SK-N-SH (cell line): ENCODE measurements around the gene B3GNT7. TPM values are rescaled to one million over a fixed set of nuclear protein-coding genes. Genes with fewer than 3 reads are reported as not detected.

Experiments
- CTCF ChIA-PET: fragments of 300-600, 350-600 bp; formaldehyde crosslinking; extraction: SDS; loops from one replicate; lab custom pipeline; 2021; lab: Yijun Ruan, JAX
- POLR2A ChIA-PET: fragments of 350-600 bp; sonication (Branson Sonifier 250); formaldehyde crosslinking; extraction: SDS; loops from one replicate; lab custom pipeline; 2020; ENCODE audit warnings: antibody characterized with exemption, inconsistent platforms; lab: Yijun Ruan, JAX
- DNase-seq: peaks from one replicate; pipeline ENCODE4 v3.0.0; 2012
- H2AFZ ChIP-seq: fragments of 200-600 bp; sonication (generic); 2 replicates; pipeline ENCODE4 v1.8.1; 2016; ENCODE audit warnings: antibody characterized with exemption, mild to moderate bottlenecking, low read depth
- H3F3A ChIP-seq: fragments of 200-600 bp; sonication (generic); replicated peaks from 2 replicates; pipeline ENCODE3; 2016; ENCODE audit warnings: antibody characterized with exemption, mild to moderate bottlenecking; ENCODE audit not compliant: insufficient read depth
- H3K27ac ChIP-seq, 2 experiments: fragments of 200-500 bp in 1 of 2; fragments of 200-600 bp in 1 of 2; sonication (Bioruptor generic) in 1 of 2; sonication (generic), shearing (Covaris generic) in 1 of 2; 2 replicates each; pipeline versions ENCODE4 v1.5.1 to v1.6.1; 2014 to 2016; ENCODE audit warnings: low read depth in 2 of 2, inconsistent platforms in 1 of 2, low read length in 1 of 2, mild to moderate bottlenecking in 1 of 2, mixed read lengths in 1 of 2
- H3K27me3 ChIP-seq: fragments of 200-600 bp; sonication (generic), shearing (Covaris generic); 2 replicates; pipeline ENCODE4 v1.6.1; 2016; ENCODE audit warnings: mixed run types; ENCODE audit not compliant: insufficient read depth
- H3K36me3 ChIP-seq, 2 experiments: fragments of 200-500 bp in 1 of 2; fragments of 200-600 bp in 1 of 2; sonication (Bioruptor generic) in 1 of 2; sonication (generic) in 1 of 2; replicated peaks in 1 of 2; 2 replicates each; pipeline versions ENCODE3 to v1.5.1; 2014 to 2016; ENCODE audit warnings: low read length in 1 of 2, mild to moderate bottlenecking in 1 of 2; ENCODE audit not compliant: insufficient read depth in 2 of 2, control insufficient read depth in 1 of 2
- H3K4me1 ChIP-seq, 2 experiments: fragments of 200-500 bp in 1 of 2; fragments of 200-600 bp in 1 of 2; sonication (Bioruptor generic) in 1 of 2; sonication (generic), shearing (Covaris generic) in 1 of 2; 2 replicates each; pipeline versions ENCODE4 v1.5.1 to v1.6.1; 2014 to 2016; ENCODE audit warnings: low read depth in 1 of 2, low read length in 1 of 2, mixed run types in 1 of 2; ENCODE audit not compliant: insufficient read depth in 2 of 2, control insufficient read depth in 1 of 2
- H3K4me2 ChIP-seq: fragments of 200-600 bp; sonication (generic), shearing (Covaris generic); 2 replicates; pipeline ENCODE4 v1.6.1; 2017; ENCODE audit warnings: mixed run types
- H3K4me3 ChIP-seq, 2 experiments: fragments of 200-500 bp in 1 of 2; fragments of 200-600 bp in 1 of 2; sonication (Bioruptor generic) in 1 of 2; sonication (generic), shearing (Covaris generic) in 1 of 2; 2 replicates each; pipeline versions ENCODE4 v1.5.1 to v1.8.1; 2014 to 2016; ENCODE audit warnings: low read depth in 2 of 2, inconsistent platforms in 1 of 2, low read length in 1 of 2, mild to moderate bottlenecking in 1 of 2, mixed read lengths in 1 of 2, moderate library complexity in 1 of 2
- H3K79me2 ChIP-seq: fragments of 200-600 bp; sonication (generic); 2 replicates; pipeline ENCODE4 v1.8.1; 2017; ENCODE audit warnings: mild to moderate bottlenecking; ENCODE audit not compliant: insufficient read depth
- H3K9ac ChIP-seq: fragments of 200-600 bp; sonication (generic); 2 replicates; pipeline ENCODE4 v1.6.1; 2017; ENCODE audit warnings: mixed run types
- H3K9me2 ChIP-seq: fragments of 200-600 bp; sonication (generic); 2 replicates; pipeline ENCODE4 v1.6.1; 2017; ENCODE audit warnings: mixed run types
- H3K9me3 ChIP-seq: fragments of 200-600 bp; sonication (generic); 2 replicates; pipeline ENCODE4 v1.6.1; 2017; ENCODE audit warnings: mixed run types, mild to moderate bottlenecking, moderate library complexity
- H4K20me1 ChIP-seq: fragments of 200-600 bp; sonication (generic); 2 replicates; pipeline ENCODE4 v1.6.1; 2017; ENCODE audit warnings: mild to moderate bottlenecking, mixed run types; ENCODE audit not compliant: insufficient read depth
- CHD2 ChIP-seq: fragments of 150-350 bp; IDR thresholded peaks from 2 replicates; pipeline ENCODE4 v1.6.1; 2018; ENCODE audit warnings: low read length; ENCODE audit not compliant: partially characterized antibody
- ELF1 ChIP-seq: IDR thresholded peaks from 2 replicates; pipeline ENCODE4 v1.4.0; 2012
- EP300 ChIP-seq, 2 experiments: IDR thresholded peaks; 2 replicates each; pipeline versions ENCODE4 v1.4.0 to v1.6.1; 2012; ENCODE audit warnings: borderline replicate concordance in 1 of 2, low read depth in 1 of 2, low read length in 1 of 2
- EZH2phosphoT487 ChIP-seq: fragments of 200-600 bp; sonication (generic); IDR thresholded peaks from 2 replicates; pipeline ENCODE4 v1.6.1; 2017; ENCODE audit warnings: low read depth, mixed run types, mild to moderate bottlenecking, antibody characterized with exemption, moderate library complexity, borderline replicate concordance
- FOSL2 ChIP-seq: IDR thresholded peaks from 2 replicates; pipeline ENCODE4 v1.4.0; 2012; ENCODE audit warnings: low read depth, mild to moderate bottlenecking, moderate library complexity, borderline replicate concordance
- IRF3 ChIP-seq: fragments of 150-350 bp; IDR thresholded peaks from 2 replicates; pipeline ENCODE4 v1.6.1; 2016; ENCODE audit warnings: mild to moderate bottlenecking, low read depth, low read length
- JUND ChIP-seq: IDR thresholded peaks from 2 replicates; pipeline ENCODE4 v1.4.0; 2012
- MXI1 ChIP-seq: IDR thresholded peaks from 2 replicates; pipeline ENCODE4 v1.6.1; 2012; ENCODE audit warnings: mild to moderate bottlenecking, low read depth, low read length, improper control_type of control experiment
- NFIC ChIP-seq: IDR thresholded peaks from 2 replicates; pipeline ENCODE4 v1.4.0; 2012; ENCODE audit warnings: borderline replicate concordance
- NRF1 ChIP-seq: IDR thresholded peaks from 2 replicates; pipeline ENCODE4 v1.6.1; 2012; ENCODE audit warnings: low read depth, mild to moderate bottlenecking, low read length
- POLR2AphosphoS5 ChIP-seq: IDR thresholded peaks from 2 replicates; pipeline ENCODE4 v1.6.1; 2012; ENCODE audit warnings: low read depth, low read length
- RFX5 ChIP-seq: IDR thresholded peaks from 2 replicates; pipeline ENCODE4 v1.6.1; 2012; ENCODE audit warnings: mild to moderate bottlenecking, improper control_type of control experiment, low read length
- RXRA ChIP-seq: IDR thresholded peaks from 2 replicates; pipeline ENCODE4 v1.4.0; 2012; ENCODE audit warnings: low read depth, mild to moderate bottlenecking, borderline replicate concordance
- SIN3A ChIP-seq: IDR thresholded peaks from 2 replicates; pipeline ENCODE4 v1.6.1; 2012; ENCODE audit warnings: low read depth, mild to moderate bottlenecking, low read length, moderate library complexity, borderline replicate concordance
- TAF1 ChIP-seq: IDR thresholded peaks from 2 replicates; pipeline ENCODE4 v1.6.1; 2012; ENCODE audit warnings: low read depth, mild to moderate bottlenecking, low read length, moderate library complexity, borderline replicate concordance
- TEAD4 ChIP-seq: IDR thresholded peaks from 2 replicates; pipeline ENCODE4 v1.4.0; 2012; ENCODE audit warnings: mild to moderate bottlenecking, borderline replicate concordance; ENCODE audit not compliant: insufficient read depth
- USF2 ChIP-seq: fragments of 150-350 bp; IDR thresholded peaks from 2 replicates; pipeline ENCODE4 v1.6.1; 2017; ENCODE audit warnings: antibody characterized with exemption, low read length, low read depth, borderline replicate concordance
- WGBS: methylation state at CpG from one replicate; pipeline ENCODE4 v1.1.6; 2017; ENCODE audit warnings: low lambda C conversion rate; 5-methylcytosine and 5-hydroxymethylcytosine counted together
- polyA plus RNA-seq, 3 experiments: library from polyadenylated mRNA; depleted of rRNA; stranded (reverse); fragments of >200 nt; gene quantifications; 2 replicates each; pipeline ENCODE4 v1.2.3, GENCODE V29; 2012
- TF ChIP-seq, protein P1 (sequence below): IDR thresholded peaks from 2 replicates; pipeline ENCODE4 v1.4.0; 2012; ENCODE audit warnings: low read depth
- TF ChIP-seq, protein P2 (sequence below): IDR thresholded peaks from 2 replicates; pipeline ENCODE4; 2012

The B3GNT7 gene
- polyA plus RNA-seq, 1 of the 3 experiments (the other 2 are of a cell fraction) = 0.12 TPM

- Histone ChIP-seq H3K9me3 (no peaks in the 10 kb centered on the region), H3K9me2 (no peaks in the 10 kb centered on the region), H3K36me3 (no peaks in the 10 kb centered on the region), H3K79me2 (no peaks in the 10 kb centered on the region)
- DNase-seq = no peak
- no peak for TF ChIP-seq CHD2
- TF ChIP-seq NRF1 = no peak
- TF ChIP-seq RFX5 = no peak
- no peak for TF ChIP-seq TEAD4
- no peak for TF ChIP-seq NFIC
- no peak for TF ChIP-seq TAF1
- TF ChIP-seq MXI1 = no peak
- no peak for TF ChIP-seq FOSL2
- no peak for TF ChIP-seq POLR2AphosphoS5
- no peak for TF ChIP-seq RXRA
- no peak for TF ChIP-seq ELF1
- TF ChIP-seq, protein P1, sequence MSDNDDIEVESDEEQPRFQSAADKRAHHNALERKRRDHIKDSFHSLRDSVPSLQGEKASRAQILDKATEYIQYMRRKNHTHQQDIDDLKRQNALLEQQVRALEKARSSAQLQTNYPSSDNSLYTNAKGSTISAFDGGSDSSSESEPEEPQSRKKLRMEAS = no peak
- TF ChIP-seq, protein P2, sequence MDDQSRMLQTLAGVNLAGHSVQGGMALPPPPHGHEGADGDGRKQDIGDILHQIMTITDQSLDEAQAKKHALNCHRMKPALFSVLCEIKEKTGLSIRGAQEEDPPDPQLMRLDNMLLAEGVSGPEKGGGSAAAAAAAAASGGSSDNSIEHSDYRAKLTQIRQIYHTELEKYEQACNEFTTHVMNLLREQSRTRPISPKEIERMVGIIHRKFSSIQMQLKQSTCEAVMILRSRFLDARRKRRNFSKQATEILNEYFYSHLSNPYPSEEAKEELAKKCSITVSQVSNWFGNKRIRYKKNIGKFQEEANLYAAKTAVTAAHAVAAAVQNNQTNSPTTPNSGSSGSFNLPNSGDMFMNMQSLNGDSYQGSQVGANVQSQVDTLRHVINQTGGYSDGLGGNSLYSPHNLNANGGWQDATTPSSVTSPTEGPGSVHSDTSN = no peak
- TF ChIP-seq EZH2phosphoT487 = no peak
- TF ChIP-seq USF2 = no peak
- no peak for TF ChIP-seq SIN3A
- TF ChIP-seq EP300 (IDR thresholded peaks at IDR 0.05; ENCODE audit: borderline replicate concordance in 1 of 2, low read depth in 1 of 2, low read length in 1 of 2) = no peak
- no peak for TF ChIP-seq JUND
- TF ChIP-seq IRF3 = no peak
- TF ChIP-seq, all 33 proteins: peak for 0
- Histone ChIP-seq H3K9ac (no peak overlapping the region), H2AFZ (no peak overlapping the region), H3K4me1 (peaks cover 0 to 34% of the 10 kb centered on the region in 2 experiments; a peak in 2 of 4 replicates), H3K27ac (no peak overlapping the region), H3K4me2 (no peak overlapping the region), H3K27me3 (no peaks in the 10 kb centered on the region), H3F3A (no peaks in the 10 kb centered on the region), H3K4me3 (no peak overlapping the region), H4K20me1 (no peaks in the 10 kb centered on the region)
- WGBS = no CpG with 5 or more reads among the region's 6 CpGs
- ChIA-PET CTCF (no interaction called here), POLR2A (no interaction called here)
Observed at GRCh38 chr2:231353469-231353868, 42.0 kb upstream of the B3GNT7 start.
